ENCODE results near the gene ADGRB3.
"Not testable (repeated sequence)": the region's sequence is repeated elsewhere in the genome, so short reads cannot be mapped to it uniquely, and the experiment has no call there.

ADGRB3 gene

DNA sequence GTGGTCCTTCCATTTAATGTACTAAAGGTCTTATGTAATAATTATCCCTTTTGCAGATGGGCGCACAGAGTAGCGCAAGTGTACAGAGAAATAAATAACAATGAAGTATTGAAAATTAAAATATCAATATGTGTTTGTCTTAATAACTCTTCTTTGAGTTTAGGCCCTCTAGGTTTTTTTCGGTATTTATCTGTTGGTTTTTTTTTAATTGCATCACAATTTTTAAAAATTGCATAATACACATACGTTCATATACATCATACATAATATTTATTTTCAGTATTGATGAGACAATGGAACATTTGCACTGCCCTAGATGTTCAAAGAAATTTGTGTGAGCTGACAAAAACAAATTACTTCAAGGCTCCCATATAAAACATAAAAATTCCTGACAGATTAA is 15.1 kb downstream of the ADGRB3 start:
- no peak for DNase-seq

DNA sequence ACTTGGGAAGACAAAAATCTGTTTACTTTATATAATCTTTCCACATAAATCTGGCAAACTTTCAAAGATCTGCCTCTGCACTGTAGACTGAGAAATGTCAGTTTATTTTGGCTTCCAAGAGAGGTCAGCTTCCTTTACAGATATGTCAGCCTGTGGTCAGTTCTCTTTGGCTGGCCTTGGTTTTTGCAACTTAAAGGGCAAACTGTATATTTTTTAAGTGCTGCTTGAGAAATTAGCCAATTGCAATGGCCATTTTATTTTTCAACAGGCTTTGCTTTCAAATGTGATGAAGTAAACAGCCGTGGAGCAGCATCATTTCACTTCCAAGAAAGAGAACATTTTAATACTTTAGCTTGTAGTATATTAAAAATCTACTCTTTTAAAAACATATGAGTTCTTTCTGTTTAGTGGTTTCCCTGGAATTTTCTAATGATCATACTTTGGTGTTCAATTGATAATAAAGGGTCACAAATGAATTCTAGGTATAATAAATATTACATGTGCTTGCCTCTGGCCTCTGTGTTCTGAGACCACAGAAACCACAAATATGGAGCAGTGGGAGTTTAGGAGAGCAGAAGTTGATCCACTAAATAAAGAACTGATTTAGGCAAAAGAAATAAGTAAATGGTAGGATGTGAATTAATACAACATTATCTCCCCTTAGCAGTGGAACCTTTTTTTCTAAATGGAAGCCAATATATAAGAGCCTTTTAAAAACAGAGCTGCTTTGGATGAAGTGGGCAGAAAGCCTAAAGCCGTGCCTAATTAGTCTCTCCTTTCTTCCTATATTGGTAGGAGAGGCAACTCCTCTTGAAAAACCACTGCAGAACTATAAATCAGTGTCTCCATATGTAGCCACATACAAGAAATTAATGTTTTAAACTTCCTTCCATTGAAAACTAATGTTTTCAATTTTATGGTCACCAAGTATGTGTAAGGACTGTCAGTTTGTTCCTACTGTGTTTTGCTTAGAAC is 16.2 kb downstream of the ADGRB3 start:
- DNase-seq = no peak

DNA sequence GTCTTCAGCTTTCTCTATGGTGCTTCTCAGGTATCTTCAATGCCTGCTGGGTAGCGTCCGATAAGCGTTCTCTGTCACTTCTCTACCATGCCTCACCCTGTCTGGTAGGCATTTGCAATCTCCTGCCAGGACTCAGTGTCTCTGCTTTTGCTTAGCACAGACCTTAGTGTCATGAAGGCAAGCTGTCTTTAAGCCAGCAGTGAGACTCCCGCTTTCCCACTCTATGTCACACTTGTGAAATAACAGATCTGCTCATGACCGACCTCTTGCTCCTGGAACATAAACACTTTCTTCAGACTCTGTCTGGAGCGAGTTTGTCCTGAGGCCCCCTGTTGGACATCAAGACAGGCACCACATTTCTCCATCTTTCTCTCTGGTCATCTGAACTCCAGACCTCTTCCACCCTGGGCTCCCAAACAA is 17.0 kb downstream of the ADGRB3 start:
- DNase-seq = no peak

DNA sequence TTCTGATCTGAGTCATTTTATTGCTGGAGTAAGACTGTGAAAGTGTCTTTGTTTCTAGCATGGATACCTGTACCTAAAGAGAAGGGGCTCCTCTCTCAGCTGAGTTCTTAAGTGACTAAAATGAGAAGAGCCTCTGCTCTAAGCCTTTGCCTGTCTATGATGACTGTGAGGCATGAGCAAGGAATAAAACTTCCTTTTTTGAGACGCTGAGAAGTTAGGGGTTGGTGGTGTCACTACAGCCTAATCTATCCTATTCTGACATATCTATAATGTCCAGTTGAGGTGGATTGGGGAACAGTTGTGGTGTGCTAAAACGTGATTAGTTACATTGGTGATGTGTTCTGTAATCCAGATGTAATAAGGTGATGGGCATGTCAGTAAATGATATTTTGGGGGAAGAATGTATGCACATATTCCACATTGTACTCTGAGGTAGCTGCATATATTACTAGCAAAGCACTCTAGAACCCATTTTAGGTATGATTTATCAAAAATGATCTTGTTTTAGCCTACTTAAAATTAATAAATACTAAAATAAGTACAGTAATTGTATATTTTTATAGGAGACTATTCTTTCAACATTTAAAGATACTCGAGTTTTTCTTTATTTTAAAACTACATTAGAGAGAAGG is 18.1 kb downstream of the ADGRB3 start:
- no peak for DNase-seq

DNA sequence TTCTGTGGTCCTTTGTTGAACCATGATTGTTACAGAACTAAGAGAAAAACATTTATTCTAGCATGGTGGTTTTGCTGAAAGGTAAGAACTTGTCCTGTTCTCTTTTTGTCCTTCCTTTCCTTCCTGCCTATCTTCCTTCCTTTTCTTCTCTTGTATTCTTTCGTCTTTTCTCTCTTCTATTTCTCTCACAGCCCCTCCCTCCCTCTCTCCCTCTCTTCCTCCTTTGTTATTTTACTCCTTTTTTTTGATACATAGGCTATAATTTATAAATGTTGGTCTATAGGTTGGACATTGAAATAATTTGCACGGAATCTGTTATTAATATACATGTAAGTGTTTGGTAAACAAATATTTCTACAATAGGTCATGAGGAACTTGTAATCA is 18.6 kb downstream of the ADGRB3 start:
- DNase-seq = no peak

- no peak for DNase-seq
Measured at GRCh38 chr6:68654134-68654533, 19.1 kb downstream of the ADGRB3 start.

DNA sequence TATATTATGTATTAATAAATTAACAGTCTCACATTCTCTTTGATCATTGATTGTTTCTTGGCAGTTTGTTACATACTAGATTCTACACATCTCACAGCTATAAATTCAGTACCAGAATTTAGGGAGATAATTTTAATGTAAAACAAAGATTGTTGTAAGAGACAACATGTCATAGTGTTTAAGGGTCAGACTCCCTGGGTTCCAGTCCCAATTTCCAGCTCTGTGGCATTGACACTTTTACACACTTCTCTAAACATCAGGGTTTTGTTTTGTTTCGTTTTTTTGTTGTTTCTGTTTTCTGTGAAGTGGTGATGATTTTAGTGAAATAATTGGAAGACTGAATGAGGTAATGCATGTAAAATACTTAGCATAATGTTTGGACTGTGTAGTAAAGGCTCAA is 19.9 kb downstream of the ADGRB3 start:
- no peak for DNase-seq

GRCh38 chr6:68657374-68658139 is 22.5 kb downstream of the ADGRB3 start:
- DNase-seq = no peak

GRCh38 chr6:68658338-68658737 is 23.3 kb downstream of the ADGRB3 start:
- no peak for DNase-seq

DNA sequence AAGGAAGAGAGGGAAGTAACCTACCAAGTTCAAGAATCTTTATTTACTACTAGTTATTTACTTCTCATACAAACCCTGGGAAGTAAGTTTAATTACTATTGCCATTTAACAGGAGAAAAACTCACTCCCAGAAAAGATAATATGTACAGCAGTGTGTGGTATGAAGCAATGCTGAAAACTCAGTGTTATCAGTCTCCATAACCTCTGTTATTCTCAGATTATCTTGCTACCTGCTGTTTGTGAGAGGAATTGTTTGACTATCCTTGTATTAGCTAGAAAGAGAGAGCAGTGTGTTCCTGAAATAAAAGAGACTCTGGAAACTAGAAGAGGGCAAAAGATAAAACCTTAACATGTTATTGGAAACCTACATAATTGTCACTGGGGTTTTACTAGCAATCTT is 38.2 kb downstream of the ADGRB3 start:
- DNase-seq = no peak

DNA sequence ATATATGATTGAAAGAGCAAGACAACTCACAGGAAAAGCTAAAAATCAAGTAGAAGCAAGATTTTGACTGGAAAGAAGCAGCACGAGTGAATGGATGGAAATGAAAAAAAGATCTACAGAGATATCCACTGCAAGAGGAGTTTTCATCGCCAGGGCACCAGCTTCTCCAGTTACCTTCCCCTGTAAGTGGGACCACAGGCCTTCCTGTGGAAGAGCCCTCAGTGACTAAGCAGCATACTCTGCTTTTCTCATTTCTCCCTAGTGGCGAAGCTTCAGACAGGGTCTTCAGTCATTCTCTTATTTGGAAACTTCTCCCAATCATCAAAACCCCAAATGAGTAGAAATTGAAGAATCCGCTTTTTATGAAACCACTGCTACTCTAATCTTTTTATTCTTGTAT is 40.5 kb downstream of the ADGRB3 start:
- no peak for DNase-seq

GRCh38 chr6:68676094-68676493 is 41.0 kb downstream of the ADGRB3 start:
- DNase-seq = not testable (repeated sequence)

GRCh38 chr6:68677058-68677457 is 42.0 kb downstream of the ADGRB3 start:
- no peak for DNase-seq

- DNase-seq = no peak
Measured at GRCh38 chr6:68679399-68679798, 44.3 kb downstream of the ADGRB3 start.

GRCh38 chr6:68680264-68680663 is 45.2 kb downstream of the ADGRB3 start:
- DNase-seq = no peak

DNA sequence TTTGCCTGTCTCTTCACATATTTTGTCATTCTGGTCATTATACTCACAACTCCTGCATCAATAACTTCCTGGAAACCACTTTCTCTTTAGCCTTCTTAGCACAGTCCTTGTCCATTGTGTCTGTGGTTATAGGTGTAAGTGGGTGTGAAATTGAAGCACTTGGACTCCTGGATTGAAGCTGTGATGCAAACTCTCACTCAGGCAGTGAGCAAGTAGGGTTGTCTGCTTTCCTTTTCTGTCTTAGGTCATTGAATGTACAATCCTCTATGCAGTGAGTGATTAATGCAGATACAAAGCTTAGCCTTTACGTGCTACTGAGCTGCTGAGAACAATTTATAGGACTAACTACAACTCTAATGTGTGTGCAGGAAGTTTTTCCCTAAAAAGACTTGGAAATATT is 54.8 kb downstream of the ADGRB3 start:
- DNase-seq = no peak

GRCh38 chr6:68691120-68691519 is 56.0 kb downstream of the ADGRB3 start:
- no peak for DNase-seq

- no peak for DNase-seq
Measured at GRCh38 chr6:68693271-68693670, 58.2 kb downstream of the ADGRB3 start.

GRCh38 chr6:68695403-68695802 is 60.3 kb downstream of the ADGRB3 start:
- DNase-seq = no peak

GRCh38 chr6:68695838-68696237 is 60.8 kb downstream of the ADGRB3 start:
- DNase-seq = no peak

- DNase-seq = no peak
Measured at GRCh38 chr6:68697394-68697793, 62.3 kb downstream of the ADGRB3 start.

GRCh38 chr6:68701159-68701558 is 66.1 kb downstream of the ADGRB3 start:
- no peak for DNase-seq

GRCh38 chr6:68704485-68704884 is 69.4 kb downstream of the ADGRB3 start:
- no peak for DNase-seq

GRCh38 chr6:68709091-68709490 is 74.0 kb downstream of the ADGRB3 start:
- no peak for DNase-seq
